Astrocyte (in vitro differentiated cells and primary cell): ENCODE data around the gene SYDE2. TPM values are rescaled to one million over a fixed set of nuclear protein-coding genes. Genes with fewer than 3 reads are reported as not detected.

ENCODE experiments used
- DNase-seq: peaks from one replicate; pipeline ENCODE4 v3.0.0-alpha.2; 2010; ENCODE audit warnings: low read depth
- FAIRE-seq: peaks from 2 replicates; lab custom pipeline; 2011; peaks lifted over from hg19 to GRCh38; lab: Jason Lieb, UNC
- H2AFZ ChIP-seq: 2 replicates; pipeline ENCODE4 v1.6.0; 2012; ENCODE audit warnings: low read depth, low read length, inconsistent platforms
- H3K27ac ChIP-seq: 2 replicates; pipeline ENCODE4 v1.5.1; 2011; ENCODE audit warnings: low read depth, low read length, inconsistent platforms
- H3K27me3 ChIP-seq: 2 replicates; pipeline ENCODE4 v1.6.0; 2011; ENCODE audit warnings: low read length, inconsistent platforms; ENCODE audit not compliant: insufficient read depth
- H3K36me3 ChIP-seq: 2 replicates; pipeline ENCODE4 v1.5.1; 2011; ENCODE audit warnings: low read length, inconsistent platforms; ENCODE audit not compliant: insufficient read depth
- H3K4me1 ChIP-seq: 2 replicates; pipeline ENCODE4 v1.5.1; 2011; ENCODE audit warnings: low read length, inconsistent platforms; ENCODE audit not compliant: insufficient read depth
- H3K4me2 ChIP-seq: 2 replicates; pipeline ENCODE4 v1.6.0; 2012; ENCODE audit warnings: low read length, inconsistent platforms
- H3K4me3 ChIP-seq: 2 replicates; pipeline ENCODE4 v1.5.1; 2011; ENCODE audit warnings: low read depth, mild to moderate bottlenecking, low read length, inconsistent platforms; ENCODE audit not compliant: insufficient read depth
- H3K79me2 ChIP-seq: 2 replicates; pipeline ENCODE4 v1.6.0; 2012; ENCODE audit warnings: mild to moderate bottlenecking, low read length, inconsistent platforms; ENCODE audit not compliant: insufficient read depth
- H3K9ac ChIP-seq: 2 replicates; pipeline ENCODE4 v1.6.0; 2012; ENCODE audit warnings: mild to moderate bottlenecking, low read length, inconsistent platforms
- H3K9me3 ChIP-seq: 2 replicates; pipeline ENCODE4 v1.5.1; 2012; ENCODE audit warnings: low read depth, mild to moderate bottlenecking, low read length, inconsistent platforms; ENCODE audit not compliant: insufficient read depth
- H4K20me1 ChIP-seq: 2 replicates; pipeline ENCODE4 v1.6.0; 2012; ENCODE audit warnings: low read length, inconsistent platforms; ENCODE audit not compliant: insufficient read depth
- H3K27ac Mint-ChIP-seq: one replicate; pipeline ENCODE4 v1.8.0; 2021; ENCODE audit warnings: mild to moderate bottlenecking, mixed read lengths; ENCODE audit not compliant: unreplicated experiment
- H3K27me3 Mint-ChIP-seq: one replicate; pipeline ENCODE4 v1.8.0; 2021; ENCODE audit warnings: low read depth, mixed read lengths; ENCODE audit not compliant: unreplicated experiment
- H3K36me3 Mint-ChIP-seq: one replicate; pipeline ENCODE4 v1.8.0; 2021; ENCODE audit warnings: low read depth, mixed read lengths; ENCODE audit not compliant: unreplicated experiment
- H3K4me1 Mint-ChIP-seq: one replicate; pipeline ENCODE4 v1.8.0; 2021; ENCODE audit warnings: low read depth, mixed read lengths; ENCODE audit not compliant: unreplicated experiment
- H3K4me3 Mint-ChIP-seq: one replicate; pipeline ENCODE4 v1.8.0; 2021; ENCODE audit warnings: mild to moderate bottlenecking, moderate library complexity, mixed read lengths; ENCODE audit not compliant: unreplicated experiment
- H3K9me3 Mint-ChIP-seq: one replicate; pipeline ENCODE4 v1.8.0; 2021; ENCODE audit warnings: mild to moderate bottlenecking, mixed read lengths; ENCODE audit not compliant: unreplicated experiment
- CTCF ChIP-seq: IDR thresholded peaks from 2 replicates; pipeline ENCODE4 v1.5.1; 2011; ENCODE audit warnings: low read depth, mild to moderate bottlenecking, inconsistent platforms, low read length, moderate library complexity; ENCODE audit not compliant: insufficient read depth
- EZH2 ChIP-seq: IDR thresholded peaks from 2 replicates; pipeline ENCODE4 v1.6.1; 2012; ENCODE audit warnings: mild to moderate bottlenecking, low read length, inconsistent platforms; ENCODE audit not compliant: insufficient read depth
- total RNA-seq: library from RNA; stranded (reverse); gene quantifications from 2 replicates; pipeline ENCODE4 v1.2.1, GENCODE V29; 2021

The SYDE2 gene
- total RNA-seq, 1 donor from 2014 or later: 9.9 TPM

GRCh38 chr1:85179522-85179921 is 21.3 kb downstream of the SYDE2 start:
- no peak for TF ChIP-seq EZH2
- TF ChIP-seq CTCF: no peak
- no peaks in the 10 kb centered on the region for H3K4me1 Mint-ChIP-seq
- H3K4me3 ChIP-seq: no peak overlapping the region
- no peaks in the 10 kb centered on the region for H4K20me1 ChIP-seq
- H3K36me3 Mint-ChIP-seq: peaks cover 3% of the 10 kb centered on the region
- H3K27ac ChIP-seq: no peak overlapping the region
- DNase-seq (no peak), FAIRE-seq (no peak)
- H3K4me3 Mint-ChIP-seq: no peak overlapping the region
- no peaks in the 10 kb centered on the region for H3K4me1 ChIP-seq
- no peaks in the 10 kb centered on the region for H3K27me3 ChIP-seq
- no peak overlapping the region for H3K27ac Mint-ChIP-seq
- H3K36me3 ChIP-seq: no peaks in the 10 kb centered on the region
- no peaks in the 10 kb centered on the region for H3K9me3 ChIP-seq
- no peak overlapping the region for H2AFZ ChIP-seq
- H3K9me3 Mint-ChIP-seq: no peaks in the 10 kb centered on the region
- H3K27me3 Mint-ChIP-seq: no peaks in the 10 kb centered on the region
- H3K9ac ChIP-seq: no peak overlapping the region
- H3K4me2 ChIP-seq: no peak overlapping the region
- no peaks in the 10 kb centered on the region for H3K79me2 ChIP-seq

GRCh38 chr1:85178396-85178795 is 22.4 kb downstream of the SYDE2 start:
- TF ChIP-seq EZH2 (no peak), CTCF (no peak)
- no peak for FAIRE-seq
- H3K36me3 ChIP-seq: no peaks in the 10 kb centered on the region

GRCh38 chr1:85174503-85174902 is 26.3 kb downstream of the SYDE2 start:
- Mint-ChIP-seq H3K27me3 (no peaks in the 10 kb centered on the region), H3K9me3 (no peaks in the 10 kb centered on the region), H3K4me1 (no peaks in the 10 kb centered on the region), H3K36me3 (peaks cover 5% of the 10 kb centered on the region), H3K27ac (no peak overlapping the region), H3K4me3 (no peak overlapping the region)
- no peaks in the 10 kb centered on the region for H3K4me1 ChIP-seq
- no peak for DNase-seq
- TF ChIP-seq EZH2 (no peak), CTCF (no peak)
- H3K4me3 ChIP-seq: no peak overlapping the region
- no peak for FAIRE-seq
- H4K20me1 ChIP-seq: no peaks in the 10 kb centered on the region
- no peaks in the 10 kb centered on the region for H3K79me2 ChIP-seq
- H2AFZ ChIP-seq: no peak overlapping the region
- no peaks in the 10 kb centered on the region for H3K36me3 ChIP-seq
- H3K9ac ChIP-seq: no peak overlapping the region
- H3K27ac ChIP-seq: no peak overlapping the region
- H3K9me3 ChIP-seq: no peaks in the 10 kb centered on the region
- no peaks in the 10 kb centered on the region for H3K27me3 ChIP-seq
- H3K4me2 ChIP-seq: no peak overlapping the region

More at GRCh38 chr1:85178396-85178795, 22.4 kb downstream of the SYDE2 start:
- no peak overlapping the region for H3K27ac Mint-ChIP-seq
- Histone ChIP-seq H3K4me3 (no peak overlapping the region), H2AFZ (no peak overlapping the region), H3K4me2 (no peak overlapping the region), H3K9me3 (no peaks in the 10 kb centered on the region), H4K20me1 (no peaks in the 10 kb centered on the region), H3K79me2 (no peaks in the 10 kb centered on the region), H3K9ac (no peak overlapping the region), H3K27me3 (no peaks in the 10 kb centered on the region), H3K27ac (no peak overlapping the region), H3K4me1 (no peaks in the 10 kb centered on the region)
- H3K4me3 Mint-ChIP-seq: no peak overlapping the region
- no peak for DNase-seq
- peaks cover 3% of the 10 kb centered on the region for H3K36me3 Mint-ChIP-seq
- no peaks in the 10 kb centered on the region for H3K9me3 Mint-ChIP-seq
- no peaks in the 10 kb centered on the region for H3K27me3 Mint-ChIP-seq
- H3K4me1 Mint-ChIP-seq: no peaks in the 10 kb centered on the region
